ENCODE measurements around the gene ISM1. TPM values are rescaled to one million over a fixed set of nuclear protein-coding genes. Genes with fewer than 3 reads are reported as not detected.
A peak's percentile ranks its signal among the peaks of the same experiment; 100 is the strongest.

The ISM1 gene
- total RNA-seq, 1 donor from 2014 or later: under 0.01 TPM

DNA sequence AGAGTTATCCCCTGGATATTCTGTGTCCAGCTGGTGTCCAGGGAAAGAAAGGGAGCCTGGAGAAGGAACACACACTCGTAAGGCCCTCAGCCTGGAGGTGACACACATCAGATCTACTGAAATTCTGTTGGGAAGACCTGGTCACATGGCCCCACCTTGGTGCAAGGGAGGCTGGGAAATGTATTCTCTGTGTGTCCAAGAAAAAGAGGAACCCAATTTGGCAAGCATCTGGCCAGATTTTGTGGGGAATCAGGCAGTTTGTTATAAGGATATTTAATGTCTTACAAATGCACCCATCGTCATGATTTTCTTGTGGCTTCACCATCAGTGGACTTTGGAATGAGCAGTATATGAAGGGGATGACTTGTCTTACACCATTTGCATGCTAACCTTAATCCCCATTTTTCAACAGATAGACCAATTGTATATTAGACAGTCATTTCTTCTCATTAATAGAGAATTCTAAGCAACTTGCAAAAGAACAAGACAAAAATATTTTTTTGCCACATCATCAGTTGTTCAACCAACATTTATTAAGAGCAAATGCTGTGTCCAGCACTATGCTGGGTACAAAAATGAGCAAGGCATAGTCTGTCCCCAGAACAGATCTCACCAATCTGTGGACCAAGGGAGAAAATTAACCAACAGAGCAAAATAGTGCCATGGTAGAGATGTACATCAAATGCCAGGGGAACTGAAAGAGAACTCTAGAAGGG lies 59.7 kb downstream of the ISM1 start:
- DNase-seq (ENCODE audit: low read depth in 2 of 2): no peak

GRCh38 chr20:13283869-13284829 lies 63.1 kb downstream of the ISM1 start:
- DNase-seq (ENCODE audit: low read depth in 2 of 2): no peak

- DNase-seq (ENCODE audit: low read depth in 2 of 2): no peak
Observed at GRCh38 chr20:13284830-13285229, 63.8 kb downstream of the ISM1 start.

DNA sequence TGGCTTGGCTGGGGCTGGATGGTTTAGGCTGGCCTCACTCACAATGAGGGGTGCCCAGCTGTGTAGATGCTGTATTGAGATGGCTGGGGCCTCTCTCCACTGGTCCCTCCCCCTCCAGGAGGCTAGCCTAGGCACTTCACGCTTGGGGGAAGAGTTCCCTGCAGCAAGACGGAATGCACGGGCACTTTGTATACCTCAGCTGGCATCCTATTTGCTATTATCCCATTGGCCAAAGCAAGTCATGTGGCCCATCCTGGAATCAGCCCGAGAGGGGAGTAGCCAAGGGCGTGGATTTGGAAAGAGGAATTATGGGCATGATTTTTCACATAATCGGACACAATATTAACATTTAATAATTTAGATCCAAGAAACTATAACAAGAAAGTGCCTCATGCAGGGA lies 64.3 kb downstream of the ISM1 start:
- DNase-seq (ENCODE audit: low read depth in 2 of 2): no peak

DNA sequence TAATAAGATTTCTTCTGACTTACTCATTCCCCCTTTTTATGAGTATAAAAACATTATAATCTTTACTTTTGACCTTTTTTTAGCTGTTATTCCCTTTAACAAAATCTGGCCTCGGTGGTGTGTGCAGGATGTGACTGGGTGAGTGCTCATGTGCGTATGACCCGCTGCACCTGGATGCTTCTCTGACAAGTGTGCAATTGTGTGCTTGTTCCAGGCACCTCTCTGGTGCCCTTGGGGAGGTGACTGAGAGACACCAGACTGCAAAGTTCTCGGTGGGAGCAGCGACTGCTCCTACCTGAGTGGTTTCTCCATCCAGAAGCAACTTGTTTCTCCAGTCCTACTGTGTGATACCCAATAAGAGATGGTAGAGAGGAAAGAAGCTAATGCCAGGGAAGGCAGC lies 65.0 kb downstream of the ISM1 start:
- no peak for DNase-seq (ENCODE audit: low read depth in 2 of 2)

- no peak for DNase-seq (ENCODE audit: low read depth in 2 of 2)
Observed at GRCh38 chr20:13286607-13287006, 65.5 kb downstream of the ISM1 start.

- no peak for DNase-seq (ENCODE audit: low read depth in 2 of 2)
Observed at GRCh38 chr20:13288357-13288756, 67.3 kb downstream of the ISM1 start.

- no peak for DNase-seq (ENCODE audit: low read depth in 2 of 2)
Observed at GRCh38 chr20:13289031-13289430, 68.0 kb downstream of the ISM1 start.

- DNase-seq (ENCODE audit: low read depth in 2 of 2): no peak
Observed at GRCh38 chr20:13290724-13291123, 69.7 kb downstream of the ISM1 start.

GRCh38 chr20:13291157-13291556 lies 70.1 kb downstream of the ISM1 start:
- DNase-seq (ENCODE audit: low read depth in 2 of 2): no peak

DNA sequence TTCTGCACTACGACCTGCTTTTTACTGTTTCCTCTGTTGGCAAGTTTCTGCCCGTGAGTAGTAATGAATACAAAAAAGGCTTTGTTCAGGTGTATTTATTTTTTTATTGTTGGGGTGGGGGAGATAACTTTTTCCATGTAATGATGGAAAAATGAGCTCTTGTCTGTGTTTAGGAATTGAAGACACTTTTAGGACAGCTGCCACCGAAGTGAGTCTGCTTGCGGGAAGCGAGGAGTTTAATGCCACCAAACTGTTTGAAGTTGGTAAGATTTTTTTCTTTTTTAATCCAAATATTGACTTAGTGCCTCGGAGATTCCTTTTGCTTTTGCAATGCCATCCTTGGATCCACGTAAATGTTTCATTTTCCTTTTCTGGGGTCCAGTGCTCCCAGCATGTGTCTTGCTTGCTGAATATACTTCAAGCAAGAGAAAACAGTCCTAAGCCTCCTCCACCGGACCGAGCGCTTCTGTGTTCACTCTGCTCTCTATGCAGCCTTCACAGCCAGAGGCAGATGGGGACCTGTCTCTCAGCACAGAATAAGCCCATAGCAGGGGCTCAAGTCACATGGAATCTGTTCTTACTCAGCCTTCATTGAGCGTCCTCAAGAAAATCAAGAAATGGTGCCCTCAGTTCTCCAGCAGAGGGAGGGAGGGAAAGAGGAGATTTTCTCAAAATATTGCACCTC lies 71.3 kb downstream of the ISM1 start:
- DNase-seq (ENCODE audit: low read depth in 2 of 2): no peak

DNA sequence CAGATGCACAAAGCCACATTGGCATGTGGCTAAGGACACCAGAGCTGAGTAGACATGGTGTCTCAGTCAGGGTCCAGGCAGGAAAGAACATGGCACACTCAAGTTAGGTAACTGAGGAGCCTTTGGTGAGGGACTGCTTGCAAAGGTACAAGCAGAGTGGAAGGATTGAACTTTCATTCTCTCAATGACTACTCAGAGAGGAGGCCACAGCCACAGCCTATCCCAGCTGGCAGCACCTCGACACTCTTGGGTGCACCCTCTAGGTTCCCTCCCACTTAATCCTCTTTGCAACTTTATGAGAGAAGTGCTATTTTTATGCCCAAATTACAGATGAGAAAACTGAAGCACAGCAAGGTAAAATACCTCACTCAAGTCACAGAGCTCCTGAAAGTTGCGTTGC lies 73.4 kb downstream of the ISM1 start:
- no peak for DNase-seq (ENCODE audit: low read depth in 2 of 2)

DNA sequence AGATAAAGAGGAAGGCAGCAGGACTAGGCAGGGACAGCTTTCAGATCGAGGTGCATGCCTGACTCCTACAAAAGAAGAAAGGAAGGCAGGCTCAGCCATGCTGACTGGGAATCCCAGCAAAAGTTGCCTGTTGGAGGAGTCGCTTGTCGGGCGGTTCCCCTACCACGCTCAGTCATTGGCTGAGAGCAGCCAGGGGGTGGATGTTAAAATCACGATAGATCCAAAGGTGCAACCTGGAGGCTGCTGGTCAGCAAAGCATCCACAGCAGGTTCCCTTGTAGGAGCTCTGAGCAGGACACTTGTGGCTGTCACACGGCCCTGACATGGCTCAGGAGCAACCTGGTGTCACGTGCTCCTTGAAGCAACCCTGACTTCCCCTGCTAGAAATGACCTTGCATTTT lies 74.6 kb downstream of the ISM1 start:
- DNase-seq (ENCODE audit: low read depth in 2 of 2): no peak

- DNase-seq (ENCODE audit: low read depth in 2 of 2): no peak
Observed at GRCh38 chr20:13296070-13296469, 75.0 kb downstream of the ISM1 start.

GRCh38 chr20:13297147-13297899 lies 76.2 kb downstream of the ISM1 start:
- no peak for DNase-seq (ENCODE audit: low read depth in 2 of 2)

DNA sequence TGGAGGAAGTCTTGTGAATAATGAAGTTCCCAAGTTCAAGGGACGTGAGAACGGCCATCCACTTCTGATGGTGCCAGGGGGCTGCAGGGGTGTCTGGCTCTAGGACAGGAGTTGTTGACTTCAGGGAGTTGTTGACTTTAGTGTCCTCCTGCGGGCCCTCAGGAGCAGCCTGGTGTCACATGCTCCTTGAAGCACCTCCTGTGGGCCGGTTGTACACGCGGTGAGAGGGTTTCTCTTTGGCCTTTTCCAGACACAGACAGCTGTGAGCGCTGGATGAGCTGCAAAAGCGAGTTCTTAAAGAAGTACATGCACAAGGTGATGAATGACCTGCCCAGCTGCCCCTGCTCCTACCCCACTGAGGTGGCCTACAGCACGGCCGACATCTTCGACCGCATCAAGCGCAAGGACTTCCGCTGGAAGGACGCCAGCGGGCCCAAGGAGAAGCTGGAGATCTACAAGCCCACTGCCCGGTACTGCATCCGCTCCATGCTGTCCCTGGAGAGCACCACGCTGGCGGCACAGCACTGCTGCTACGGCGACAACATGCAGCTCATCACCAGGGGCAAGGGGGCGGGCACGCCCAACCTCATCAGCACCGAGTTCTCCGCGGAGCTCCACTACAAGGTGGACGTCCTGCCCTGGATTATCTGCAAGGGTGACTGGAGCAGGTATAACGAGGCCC lies 77.8 kb downstream of the ISM1 start:
- DNase-seq (ENCODE audit: low read depth in 2 of 2): no peak

DNA sequence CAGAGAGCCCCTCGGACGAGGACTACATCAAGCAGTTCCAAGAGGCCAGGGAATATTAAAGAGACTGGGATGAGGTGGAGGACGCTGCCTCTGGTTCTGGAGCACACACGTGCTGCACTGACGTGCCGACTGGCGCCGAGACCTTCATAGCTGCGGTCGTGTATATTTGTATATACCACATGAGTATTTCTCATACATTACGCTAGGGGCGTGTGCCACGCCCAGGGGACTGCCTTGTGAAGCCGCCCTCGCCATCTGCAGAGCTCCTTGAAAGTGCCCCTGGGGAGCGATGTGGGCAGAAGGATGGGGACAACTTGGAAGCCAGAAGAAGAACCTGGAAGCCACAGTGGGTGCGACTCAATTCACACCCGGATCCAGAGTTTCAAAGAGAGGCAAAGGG lies 78.3 kb downstream of the ISM1 start:
- DNase-seq (ENCODE audit: low read depth in 2 of 2): no peak

DNA sequence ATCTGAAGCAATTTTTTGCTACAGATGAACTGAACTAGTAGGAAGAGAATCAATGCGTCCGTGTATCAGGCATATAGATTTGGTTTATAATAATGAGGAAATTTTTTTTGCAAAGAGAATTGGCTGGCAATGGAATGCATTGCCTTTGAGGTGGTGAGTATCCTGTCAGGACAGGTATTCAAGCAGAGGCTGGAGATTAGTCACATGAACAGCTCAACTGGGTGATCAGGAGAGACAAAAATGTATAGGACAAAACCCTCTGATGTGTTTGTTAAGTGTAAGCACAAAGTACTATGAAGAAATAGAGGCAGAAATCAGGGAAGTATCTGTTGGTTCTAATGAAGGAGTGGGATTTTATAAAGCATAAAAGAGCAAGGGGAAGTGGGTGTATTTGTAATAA lies 80.5 kb downstream of the ISM1 start:
- DNase-seq (ENCODE audit: low read depth in 2 of 2): no peak

DNA sequence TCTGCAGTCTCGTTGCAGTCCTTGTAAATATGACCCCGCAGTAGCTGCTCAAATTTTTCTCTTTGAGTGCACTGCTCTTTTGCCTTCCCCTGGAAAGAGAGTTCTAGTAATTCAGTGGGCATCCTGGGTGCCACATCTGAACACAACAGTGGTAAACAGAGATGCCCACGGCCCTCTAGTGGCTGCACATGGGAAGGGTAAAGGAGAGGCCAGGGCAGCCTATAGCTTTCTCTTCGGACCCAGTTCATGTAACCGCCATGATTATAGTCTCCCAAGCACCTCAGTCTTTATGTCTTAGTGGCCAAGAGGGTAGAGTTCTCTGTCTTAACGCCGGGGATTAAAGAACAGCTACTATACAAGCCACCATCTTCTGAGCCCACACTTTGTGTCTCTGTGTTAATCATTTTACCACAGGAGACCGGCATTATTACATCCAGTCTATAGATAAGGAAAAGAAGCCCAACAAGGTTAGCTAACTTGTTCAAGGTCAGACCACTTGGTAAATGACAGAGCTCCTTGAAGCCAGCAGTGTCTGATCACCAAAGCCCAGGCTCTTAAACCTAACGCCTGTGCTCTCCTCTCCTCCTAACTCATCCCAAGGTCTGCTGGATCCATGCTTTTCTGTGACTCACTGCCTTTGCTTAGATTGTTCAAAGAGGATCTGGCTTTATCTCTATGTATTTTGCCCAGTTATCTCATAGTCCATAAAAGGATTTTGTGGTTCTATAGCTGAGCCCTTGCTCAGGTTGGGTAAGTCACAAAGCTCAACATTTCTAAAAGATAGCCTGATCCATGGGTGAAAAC lies 81.8 kb downstream of the ISM1 start:
- DNase-seq (ENCODE audit: low read depth in 2 of 2): peak; percentile 5 to 33

DNA sequence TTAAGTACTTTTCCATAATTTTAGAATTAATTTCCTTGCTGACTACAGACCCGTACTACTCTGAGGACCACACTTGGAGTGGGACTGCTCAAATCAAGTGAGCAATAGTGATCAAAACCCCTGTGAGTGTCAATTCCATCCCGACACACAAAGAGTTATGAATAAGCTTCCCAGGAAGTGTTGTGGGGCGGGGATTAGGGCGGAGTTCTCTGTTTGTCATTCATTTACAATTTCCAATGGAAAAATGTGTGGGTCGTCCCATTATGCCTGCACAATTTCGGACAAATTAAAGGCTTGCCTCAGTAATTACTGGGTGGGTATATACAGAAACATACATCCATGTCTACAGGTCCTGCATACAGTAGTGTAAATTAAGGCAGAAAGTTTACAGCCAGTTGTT lies 84.2 kb downstream of the ISM1 start:
- no peak for DNase-seq (ENCODE audit: low read depth in 2 of 2)
